Transverse colon (tissue), 4 donors: ENCODE results near the gene NCEH1. TPM values are rescaled to one million over a fixed set of nuclear protein-coding genes. Genes with fewer than 3 reads are reported as not detected.

Experiments used
- DNase-seq: peaks from one replicate; pipeline ENCODE4 v3.0.0-alpha.2; 2019
- H3K27ac ChIP-seq, 4 donors: fragments of 200-600 bp; sonication (generic); 2 replicates each; pipeline ENCODE4 v1.5.1; 2016 to 2018; ENCODE audit warnings: inconsistent platforms in 4 of 4
- H3K27me3 ChIP-seq: fragments of 200-600 bp; sonication (generic); 2 replicates; pipeline ENCODE4 v1.5.1; 2017; ENCODE audit warnings: inconsistent platforms
- H3K36me3 ChIP-seq, 4 donors: fragments of 200-600 bp; sonication (generic); 2 replicates each; pipeline ENCODE4 v1.5.1; 2017 to 2019; ENCODE audit warnings: inconsistent platforms in 4 of 4
- H3K4me1 ChIP-seq, 4 donors: fragments of 200-600 bp; sonication (generic); 2 replicates each; pipeline ENCODE4 v1.5.1; 2017 to 2020; ENCODE audit warnings: inconsistent platforms in 4 of 4
- H3K4me3 ChIP-seq, 4 donors: fragments of 200-600 bp; sonication (generic); 1 replicate in 1 of 4; 2 replicates in 3 of 4; pipeline versions ENCODE4 v1.5.1 to v1.6.1; 2017 to 2019; ENCODE audit warnings: inconsistent platforms in 4 of 4
- H3K9me3 ChIP-seq, 2 donors: fragments of 200-600 bp; sonication (generic); 2 replicates each; pipeline ENCODE4 v1.5.1; 2017 to 2019; ENCODE audit warnings: inconsistent platforms in 2 of 2
- EP300 ChIP-seq: sonication (generic); formaldehyde crosslinking; IDR thresholded peaks from one replicate; pipeline ENCODE4 v1.6.1; 2017; ENCODE audit warnings: antibody characterized with exemption, low read depth
- POLR2A ChIP-seq: fragments of 450-650 bp; IDR thresholded peaks from one replicate; pipeline ENCODE4 v1.6.1; 2016; ENCODE audit warnings: antibody characterized with exemption, mild to moderate bottlenecking, moderate library complexity
- POLR2AphosphoS5 ChIP-seq, 3 donors: sonication (generic); formaldehyde crosslinking; IDR thresholded peaks; one replicate each; pipeline ENCODE4 v1.6.1; 2016; ENCODE audit warnings: antibody characterized with exemption in 3 of 3
- WGBS, 2 donors: methylation state at CpG; one replicate each; pipeline ENCODE4 v1.1.5; 2018; ENCODE audit warnings: low coverage in 1 of 2; 5-methylcytosine and 5-hydroxymethylcytosine counted together
- in situ Hi-C, 4 donors: fragments of 200-750 bp; cut with MboI; loops; one replicate each; pipeline versions ENCODE4 v1.15.0 to v1.15.1; 2017; ENCODE audit warnings: low sequenced_read_pairs in 3 of 4, low pct_ligation_motif_present in 1 of 4, low pct_unique_long_range_greater_than_20kb in 1 of 4
- intact Hi-C: fragments of 100-400 bp; cut with DNase I; formaldehyde crosslinking; loops from one replicate; pipeline ENCODE4 v1.15.1; 2023; ENCODE audit warnings: low total_unique reads
- total RNA-seq, 4 donors: library from RNA; depleted of rRNA; stranded (reverse); fragments of >200 nt; gene quantifications; one replicate each; pipeline ENCODE4 v1.1.0, GENCODE V29; 2016
- TF ChIP-seq, protein P1 (sequence below), 5 experiments: fragments of 200-600 bp in 3 of 5; fragments of 450-650 bp in 2 of 5; sonication (generic) in 3 of 5; IDR thresholded peaks; 1 replicate in 2 of 5; 2 replicates in 3 of 5; pipeline ENCODE4 v1.5.1; 2016 to 2017; ENCODE audit warnings: antibody characterized with exemption in 5 of 5, inconsistent platforms in 3 of 5, mild to moderate bottlenecking in 2 of 5, moderate library complexity in 1 of 5

NCEH1 gene
- total RNA-seq, 4 donors from 2014 or later, result 2.4 to 88.3 (median 29.3) TPM

DNA sequence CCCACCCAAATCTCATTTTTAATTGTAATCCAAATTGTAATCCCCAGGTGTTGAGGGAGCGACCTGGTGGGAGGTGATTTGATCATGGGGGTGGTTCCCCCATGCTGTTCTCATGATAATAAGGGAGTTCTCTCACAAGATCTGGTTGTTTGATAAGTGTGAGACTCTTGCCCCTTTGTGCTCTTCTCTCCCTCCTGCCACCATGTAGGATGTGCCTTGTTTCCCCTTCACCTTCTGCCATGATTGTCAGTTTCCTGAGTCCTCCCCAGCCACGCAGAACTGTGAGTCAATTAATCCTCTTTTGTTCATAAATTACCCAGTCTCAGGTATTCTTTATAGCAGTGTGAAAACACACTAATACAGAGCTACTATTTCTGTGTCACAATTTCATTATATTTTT, 88.7 kb downstream of the NCEH1 start:
- Histone ChIP-seq H3K27me3 (no peaks in the 10 kb centered on the region), H3K4me1 (peaks cover 0 to 8% (median 0%) of the 10 kb centered on the region in 4 donors), H3K9me3 (no peaks in the 10 kb centered on the region), H3K36me3 (no peaks in the 10 kb centered on the region), H3K4me3 (no peak overlapping the region), H3K27ac (no peak overlapping the region)
- in situ Hi-C loops, result no loop called here
- DNase-seq, result no peak
- intact Hi-C loops, result no loop called here
- TF ChIP-seq, protein P1, sequence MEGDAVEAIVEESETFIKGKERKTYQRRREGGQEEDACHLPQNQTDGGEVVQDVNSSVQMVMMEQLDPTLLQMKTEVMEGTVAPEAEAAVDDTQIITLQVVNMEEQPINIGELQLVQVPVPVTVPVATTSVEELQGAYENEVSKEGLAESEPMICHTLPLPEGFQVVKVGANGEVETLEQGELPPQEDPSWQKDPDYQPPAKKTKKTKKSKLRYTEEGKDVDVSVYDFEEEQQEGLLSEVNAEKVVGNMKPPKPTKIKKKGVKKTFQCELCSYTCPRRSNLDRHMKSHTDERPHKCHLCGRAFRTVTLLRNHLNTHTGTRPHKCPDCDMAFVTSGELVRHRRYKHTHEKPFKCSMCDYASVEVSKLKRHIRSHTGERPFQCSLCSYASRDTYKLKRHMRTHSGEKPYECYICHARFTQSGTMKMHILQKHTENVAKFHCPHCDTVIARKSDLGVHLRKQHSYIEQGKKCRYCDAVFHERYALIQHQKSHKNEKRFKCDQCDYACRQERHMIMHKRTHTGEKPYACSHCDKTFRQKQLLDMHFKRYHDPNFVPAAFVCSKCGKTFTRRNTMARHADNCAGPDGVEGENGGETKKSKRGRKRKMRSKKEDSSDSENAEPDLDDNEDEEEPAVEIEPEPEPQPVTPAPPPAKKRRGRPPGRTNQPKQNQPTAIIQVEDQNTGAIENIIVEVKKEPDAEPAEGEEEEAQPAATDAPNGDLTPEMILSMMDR (IDR thresholded peaks at IDR 0.05), result no peak
- no peak for TF ChIP-seq EP300
- TF ChIP-seq POLR2A, result no peak
- TF ChIP-seq POLR2AphosphoS5 (IDR thresholded peaks at IDR 0.05), result no peak
- whole genome bisulfite sequencing, 2 donors, result 69 to 86% methylated on average over 2 of the region's 2 CpGs

GRCh38 chr3:172617976-172618375, 92.9 kb downstream of the NCEH1 start:
- Histone ChIP-seq H3K9me3 (no peaks in the 10 kb centered on the region), H3K36me3 (no peaks in the 10 kb centered on the region), H3K4me3 (no peak overlapping the region), H3K27me3 (no peaks in the 10 kb centered on the region), H3K27ac (no peak overlapping the region), H3K4me1 (peaks cover 0 to 14% (median 0%) of the 10 kb centered on the region in 4 donors)
- in situ Hi-C loops (no loop called here), intact Hi-C loops (no loop called here)
- no peak for TF ChIP-seq POLR2A
- TF ChIP-seq EP300, result no peak
- TF ChIP-seq, protein P1 (IDR thresholded peaks at IDR 0.05), result no peak
- TF ChIP-seq POLR2AphosphoS5 (IDR thresholded peaks at IDR 0.05), result no peak
- no peak for DNase-seq
- WGBS, 2 donors, result 69% methylated on average over 3 of the region's 3 CpGs; no CpG with 5 or more reads in 1 of the 2 donors

GRCh38 chr3:172617013-172617706, 93.7 kb downstream of the NCEH1 start:
- Histone ChIP-seq H3K4me3 (no peak overlapping the region), H3K27me3 (no peaks in the 10 kb centered on the region), H3K36me3 (no peaks in the 10 kb centered on the region), H3K27ac (no peak overlapping the region), H3K9me3 (no peaks in the 10 kb centered on the region), H3K4me1 (peaks cover 0 to 8% (median 0%) of the 10 kb centered on the region in 4 donors)
- TF ChIP-seq POLR2AphosphoS5 (IDR thresholded peaks at IDR 0.05), result no peak
- no peak for TF ChIP-seq EP300
- TF ChIP-seq, protein P1 (IDR thresholded peaks at IDR 0.05), result no peak
- TF ChIP-seq POLR2A, result no peak
- WGBS, 2 donors, result 60 to 96% methylated on average over 1 to 6 of the region's 6 CpGs
- intact Hi-C loops, result no loop called here
- DNase-seq, result no peak
- in situ Hi-C loops, result no loop called here

DNA sequence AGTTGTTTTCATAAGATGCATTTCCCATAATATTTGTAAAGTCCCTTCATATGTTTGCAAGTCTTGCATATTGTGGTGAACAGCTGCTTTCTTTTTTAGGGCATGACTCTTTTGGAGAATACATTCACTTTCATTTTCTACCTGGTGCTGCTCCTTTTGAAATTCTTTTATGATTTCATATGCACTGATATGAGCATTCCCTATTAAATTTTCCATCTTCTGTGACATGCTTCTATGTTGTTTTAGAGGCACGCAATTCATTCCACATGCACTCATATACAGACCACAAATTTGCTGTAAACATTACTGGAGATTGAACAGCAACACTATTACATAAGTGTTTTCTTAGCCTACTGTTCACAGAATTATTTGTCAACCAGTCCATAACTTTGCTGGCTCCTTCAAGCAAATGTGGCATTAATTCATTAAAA, 94.8 kb downstream of the NCEH1 start:
- Histone ChIP-seq H3K9me3 (no peaks in the 10 kb centered on the region), H3K4me1 (peaks cover 0 to 8% (median 0%) of the 10 kb centered on the region in 4 donors), H3K27me3 (no peaks in the 10 kb centered on the region), H3K4me3 (no peak overlapping the region), H3K27ac (no peak overlapping the region), H3K36me3 (no peaks in the 10 kb centered on the region)
- TF ChIP-seq EP300 (no peak), POLR2A (no peak), POLR2AphosphoS5 (IDR thresholded peaks at IDR 0.05) (no peak)
- TF ChIP-seq, protein P1 (IDR thresholded peaks at IDR 0.05), result no peak
- WGBS, 2 donors, result 21 to 33% methylated on average over 1 of the region's 1 CpG
- in situ Hi-C loops (no loop called here), intact Hi-C loops (no loop called here)
- no peak for DNase-seq
